HG03064 (cell line): Measurements from ENCODE around the gene TMEM270.

Source experiments
- ATAC-seq: cut with Tn5 transposase; IDR thresholded peaks from one replicate; pipeline ENCODE4 v1.9.1; 2021; ENCODE audit warnings: low read depth; ENCODE audit not compliant: unreplicated experiment

TMEM270 gene

DNA sequence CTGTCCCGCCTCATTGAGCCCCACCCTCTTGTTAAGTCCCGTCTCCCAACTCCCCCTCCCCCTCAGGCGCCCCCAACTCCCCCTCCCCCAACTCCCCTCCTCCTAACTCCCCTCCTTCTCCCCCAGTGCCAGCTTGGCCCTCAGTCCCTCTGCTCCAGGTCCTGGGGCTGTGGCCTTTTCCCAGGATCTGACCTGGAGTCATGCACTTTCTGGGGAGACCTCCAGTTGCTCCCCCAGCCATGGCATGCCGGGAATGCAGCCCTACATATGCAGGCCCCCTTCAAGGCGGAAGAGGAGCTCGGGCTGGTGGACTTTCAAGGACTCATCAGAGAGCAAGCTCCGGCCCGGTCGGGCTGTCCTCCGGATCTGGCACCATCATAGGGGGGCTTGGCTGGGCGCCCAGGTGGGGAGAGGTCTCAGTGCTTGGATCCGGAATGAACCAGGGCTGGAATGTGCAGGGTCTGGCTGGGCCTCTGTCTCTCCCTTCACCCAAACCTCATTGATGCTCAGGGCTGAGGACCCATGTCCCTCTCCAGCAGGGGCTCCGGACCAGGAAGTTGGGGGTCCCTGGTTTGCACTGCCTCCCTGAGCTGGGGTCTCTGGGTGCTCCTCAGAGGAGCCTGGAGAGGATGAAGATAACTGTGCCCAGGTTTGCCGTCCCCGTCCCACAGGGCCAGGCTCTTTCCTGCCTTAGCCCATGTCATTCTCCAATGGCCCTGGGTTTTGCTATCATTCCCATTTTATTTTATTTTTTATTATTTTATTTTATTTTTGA lies 41.1 kb downstream of the TMEM270 start:
- ATAC-seq, result no peak

DNA sequence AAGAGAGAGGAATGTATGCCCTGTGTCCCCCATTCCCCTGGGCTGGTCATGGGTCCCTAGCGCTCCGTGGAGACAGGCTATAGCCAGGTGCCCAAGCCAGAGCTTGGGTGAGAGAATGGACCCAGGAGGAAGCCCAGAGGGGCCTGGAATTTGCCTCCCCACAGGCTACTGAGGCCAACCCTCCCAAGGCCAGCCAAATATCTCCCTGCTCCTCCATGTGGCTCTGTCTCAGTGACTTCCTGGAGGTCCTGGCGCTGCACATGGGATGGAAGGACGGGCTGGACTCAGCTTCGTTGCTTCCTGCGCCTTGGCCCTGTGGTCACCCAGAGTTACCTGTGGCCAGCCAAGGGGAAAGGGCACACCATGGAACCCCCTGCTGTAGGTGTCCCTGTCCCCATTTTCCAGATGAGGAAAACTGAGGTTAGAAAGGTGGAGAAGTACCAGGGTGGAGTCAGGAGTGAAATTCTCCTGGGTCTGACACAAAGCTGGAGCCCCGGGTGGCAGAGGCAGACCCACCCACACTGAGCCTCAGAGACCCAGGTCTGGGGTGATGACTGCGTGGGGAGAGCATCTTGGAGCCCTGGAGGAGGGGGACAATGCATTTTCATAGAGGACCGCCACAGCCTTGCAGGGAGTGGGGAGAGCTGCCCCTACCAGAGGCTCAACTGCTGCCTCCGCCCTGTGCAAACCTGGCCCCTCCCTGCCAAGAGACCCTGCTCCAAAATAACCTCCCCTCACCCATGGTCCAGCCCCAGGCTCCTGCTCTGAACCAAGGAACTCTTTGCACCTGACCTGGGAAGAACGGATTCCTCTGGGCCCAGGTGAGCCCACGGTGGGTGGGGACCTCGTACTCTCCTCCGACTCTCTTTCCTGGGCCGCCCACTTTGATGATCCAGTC lies 42.6 kb downstream of the TMEM270 start:
- ATAC-seq, result no peak

DNA sequence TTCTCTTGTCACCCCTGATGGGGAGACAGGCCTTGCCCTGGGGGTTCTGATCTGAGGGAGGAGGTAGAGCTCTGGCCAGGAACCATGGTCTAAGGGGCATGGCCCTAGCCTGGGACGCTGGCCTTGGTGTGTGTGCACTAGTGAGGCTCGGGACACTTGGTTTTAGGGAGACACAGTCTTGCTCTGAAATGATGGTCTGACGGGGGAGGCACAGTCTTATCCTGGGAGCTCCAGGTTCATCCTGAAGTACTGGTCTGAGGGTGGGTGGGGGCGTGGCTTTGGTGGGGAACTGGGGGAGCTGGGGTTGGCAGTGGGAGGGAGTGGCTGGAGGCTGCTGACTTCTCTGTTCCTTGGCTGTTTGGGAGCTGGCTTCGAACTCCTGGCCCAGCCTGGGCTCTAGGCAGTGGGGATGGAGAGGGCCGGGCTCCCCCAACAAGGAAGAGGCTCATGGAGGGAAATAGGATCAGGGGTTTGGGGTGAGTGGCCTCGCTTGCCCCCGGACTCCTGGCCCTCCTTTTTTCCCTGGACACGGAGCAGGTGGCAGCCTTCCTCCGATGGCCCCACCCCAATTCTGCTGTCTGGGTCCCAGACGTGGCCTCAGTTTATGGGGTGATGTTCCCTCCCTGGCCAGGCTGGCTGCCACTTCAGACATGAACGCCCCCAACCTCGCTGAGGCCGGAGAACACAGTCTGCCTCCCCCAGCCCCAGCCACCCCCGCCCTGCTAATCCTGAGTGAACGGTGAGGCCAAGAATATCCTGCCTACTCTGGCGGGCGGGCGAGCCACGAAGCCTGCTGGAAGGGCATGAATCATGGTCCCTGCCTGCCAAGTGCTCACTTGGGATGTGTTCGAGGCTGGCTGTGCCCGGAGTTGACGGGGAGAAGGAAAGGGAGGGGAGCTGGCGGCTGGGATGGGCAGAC lies 43.5 kb downstream of the TMEM270 start:
- ATAC-seq, result no peak

DNA sequence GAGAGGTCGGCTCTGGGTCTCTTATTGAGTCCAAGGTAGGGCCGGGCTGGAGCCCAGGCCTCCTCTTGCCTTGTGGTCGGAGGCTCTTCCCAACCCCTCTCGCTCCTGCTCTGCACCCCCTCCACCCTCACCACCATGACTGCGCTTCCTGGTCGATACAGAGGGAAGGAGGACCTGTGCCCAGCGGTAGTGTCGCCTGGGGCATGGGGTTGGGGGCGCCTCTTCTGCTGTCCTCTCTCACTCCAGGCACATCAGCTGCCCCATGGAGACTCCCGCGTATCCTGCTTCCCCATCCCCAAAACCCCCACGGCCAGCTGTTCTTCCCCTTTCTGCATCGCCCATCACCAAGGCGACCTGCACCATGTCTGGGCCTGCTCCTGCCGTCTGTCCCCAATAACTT lies 44.4 kb downstream of the TMEM270 start:
- ATAC-seq, result no peak

DNA sequence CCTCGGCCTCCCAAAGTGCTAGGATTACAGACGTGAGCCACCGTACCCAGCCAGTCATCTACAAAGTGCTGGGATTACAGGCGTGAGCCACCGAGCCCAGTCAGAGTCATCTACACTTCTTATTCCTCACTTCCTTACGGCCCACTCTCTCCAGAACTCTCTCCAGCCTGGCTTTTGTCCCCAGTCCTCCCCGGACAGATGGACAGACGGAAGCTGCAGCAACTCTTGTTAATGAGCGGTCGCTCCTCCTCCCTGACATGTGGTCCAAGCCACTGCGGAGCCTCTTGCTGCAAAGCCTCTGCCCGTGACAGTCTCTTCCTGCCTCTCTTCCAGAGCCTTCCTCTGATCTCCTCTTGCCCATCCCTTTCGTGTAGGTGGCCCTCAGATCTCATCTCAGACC lies 45.9 kb downstream of the TMEM270 start:
- ATAC-seq, result no peak

DNA sequence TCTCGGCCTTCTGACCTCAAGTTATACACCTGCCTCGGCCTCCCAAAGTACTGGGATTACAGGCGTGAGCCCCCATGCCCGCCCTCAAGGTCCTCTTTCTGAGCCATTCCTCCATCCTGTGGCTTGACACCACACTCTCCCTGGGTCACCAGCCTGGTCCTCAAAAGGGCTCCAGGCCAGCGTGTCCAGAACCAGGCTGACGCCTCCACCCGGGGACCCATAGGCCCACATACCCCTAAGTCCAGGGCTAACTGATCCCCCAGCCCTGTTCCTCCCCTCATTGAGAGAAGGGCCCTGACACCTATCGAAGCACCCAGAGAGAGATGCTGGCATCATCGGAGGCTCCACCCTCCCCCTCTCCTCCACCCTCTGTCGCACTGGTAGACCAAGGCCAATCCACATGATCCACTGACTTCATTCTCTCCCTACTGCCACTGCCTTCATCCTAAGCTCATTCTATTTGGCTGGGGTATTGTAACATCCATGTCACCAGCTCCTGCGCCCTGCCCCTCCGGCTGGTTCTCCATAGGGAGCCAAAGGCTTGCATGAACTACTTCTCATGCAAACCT lies 46.7 kb downstream of the TMEM270 start:
- no peak for ATAC-seq

DNA sequence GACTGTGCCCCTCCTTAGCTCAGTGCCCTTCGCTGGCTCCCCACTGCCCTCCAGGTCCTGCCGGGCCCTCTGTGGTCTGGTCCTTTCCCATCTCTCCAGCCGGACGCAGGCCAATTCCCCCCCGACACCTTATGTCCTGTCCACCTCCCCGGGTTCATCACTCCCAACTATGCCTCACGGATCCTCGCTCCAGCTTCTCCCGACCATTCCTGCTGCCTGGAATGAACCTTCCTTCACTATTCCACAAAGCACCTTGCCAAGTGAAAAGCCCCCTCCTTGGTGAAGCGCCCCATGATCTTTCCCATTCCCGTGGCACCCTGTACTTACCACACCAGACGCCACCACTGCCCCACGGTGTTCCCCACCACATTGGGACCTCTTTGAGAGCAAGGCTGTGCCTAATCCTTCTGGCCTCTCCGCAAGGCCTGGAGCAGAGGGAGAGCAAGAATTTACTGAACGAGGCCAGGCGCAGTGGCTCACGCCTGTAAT lies 47.2 kb downstream of the TMEM270 start:
- ATAC-seq, result no peak

DNA sequence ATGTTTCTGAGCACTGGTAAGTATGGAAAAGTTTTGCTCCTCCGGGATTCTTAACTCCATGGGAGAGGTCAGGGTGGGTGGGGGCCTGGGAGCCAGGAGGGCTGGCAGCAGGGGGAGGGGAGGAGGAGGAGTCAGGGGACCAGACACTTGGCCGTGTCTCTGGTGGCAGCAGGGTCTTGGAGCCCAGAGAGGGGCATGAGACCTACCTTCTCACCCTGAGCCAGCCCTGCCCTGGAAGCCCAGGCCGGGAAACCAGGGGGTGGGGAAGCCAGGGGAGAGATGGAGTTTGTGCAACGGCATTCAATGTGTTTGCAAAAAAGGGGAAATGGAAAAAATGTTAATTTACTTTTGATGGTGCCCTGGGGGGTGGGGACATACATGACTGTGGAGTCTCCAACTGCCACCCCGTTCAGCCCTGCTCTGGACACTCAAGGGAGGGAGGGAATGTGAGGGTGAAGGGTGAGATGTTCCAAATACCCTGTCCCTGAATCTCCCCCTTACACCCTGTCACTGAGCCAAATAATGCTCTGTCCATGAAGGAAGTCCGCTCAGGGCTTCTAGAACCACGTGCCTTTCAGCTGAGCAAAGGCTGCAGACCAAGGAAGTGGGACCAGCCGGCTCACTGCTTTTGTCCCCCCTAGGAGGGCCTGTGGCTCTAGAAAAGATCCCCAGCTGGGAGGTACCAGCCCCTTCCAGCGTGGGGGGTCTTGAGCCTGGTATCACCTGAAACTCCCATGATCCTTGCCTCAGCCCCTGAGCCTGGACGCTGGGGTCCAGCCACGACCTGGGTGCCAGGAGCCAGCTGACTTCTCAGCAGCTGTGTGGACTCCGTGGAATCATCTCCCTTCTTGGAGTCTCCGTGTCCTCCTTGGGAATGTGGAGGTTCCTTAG lies 48.3 kb downstream of the TMEM270 start:
- no peak for ATAC-seq

DNA sequence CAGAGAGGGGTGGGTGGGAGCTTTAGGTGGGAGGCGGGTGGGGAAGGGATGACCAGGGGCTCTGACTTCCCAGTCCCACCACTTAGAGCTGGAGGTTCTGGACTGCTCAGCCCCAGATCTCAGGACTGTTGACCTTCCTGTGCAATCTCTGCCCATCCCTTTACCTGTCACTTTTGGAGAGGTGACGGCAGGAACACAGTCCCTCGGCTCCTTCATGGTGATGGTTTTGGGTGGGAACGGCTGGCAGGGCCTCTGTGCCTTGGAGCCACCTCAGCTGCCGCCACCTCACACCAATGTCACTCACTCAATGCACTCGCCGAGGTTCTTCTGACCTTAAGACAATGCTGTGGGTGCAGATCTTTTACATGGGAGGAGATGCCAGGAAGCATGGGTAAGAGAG lies 49.0 kb downstream of the TMEM270 start:
- ATAC-seq, result no peak

DNA sequence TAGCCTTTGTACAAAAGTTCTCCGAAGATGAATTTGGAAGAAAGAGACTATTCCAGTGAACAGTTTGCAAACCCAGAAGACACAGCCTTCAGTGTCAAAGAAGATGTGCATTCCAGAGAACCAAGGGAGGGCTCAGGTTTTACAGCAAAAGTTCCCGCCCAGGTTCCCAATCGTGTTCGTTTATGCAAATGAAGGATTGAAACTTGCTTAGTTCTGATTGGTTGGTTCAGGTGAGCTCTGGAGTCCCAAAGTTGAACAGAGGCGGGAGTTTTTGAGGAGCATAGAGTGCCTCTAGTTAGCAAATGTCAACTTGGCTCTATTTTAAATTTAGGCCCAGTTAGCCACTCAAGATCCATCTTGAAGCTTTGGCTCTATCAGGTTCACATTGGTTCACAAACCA lies 51.3 kb downstream of the TMEM270 start:
- no peak for ATAC-seq
